Thyroid gland (tissue), 4 donors: Measurements from ENCODE around the gene NLGN1.

Source experiments
- CTCF ChIP-seq, 6 experiments: fragments of 200-600 bp in 3 of 6; fragments of 450-650 bp in 3 of 6; sonication (generic) in 3 of 6; IDR thresholded peaks; one replicate each; pipeline ENCODE4 v1.5.1; 2016 to 2019; ENCODE audit warnings: antibody characterized with exemption in 6 of 6, mild to moderate bottlenecking in 2 of 6, inconsistent platforms in 1 of 6, moderate library complexity in 1 of 6
- POLR2A ChIP-seq, 2 donors: fragments of 450-650 bp; IDR thresholded peaks; one replicate each; pipeline ENCODE4 v1.6.1; 2017; ENCODE audit warnings: antibody characterized with exemption in 2 of 2, mild to moderate bottlenecking in 2 of 2, moderate library complexity in 1 of 2

- TF ChIP-seq CTCF (IDR thresholded peaks at IDR 0.05) = no peak
- no peak for TF ChIP-seq POLR2A (IDR thresholded peaks at IDR 0.05)
Measured at GRCh38 chr3:173819368-173819767, 421.8 kb downstream of the NLGN1 start.
